Peyer's patch (tissue), 4 donors: Measurements from ENCODE around the gene STK39.

Experiments used
- POLR2A ChIP-seq, 2 donors: fragments of 450-650 bp; IDR thresholded peaks; one replicate each; pipeline ENCODE4 v1.5.1; 2017; ENCODE audit warnings: antibody characterized with exemption in 2 of 2, mild to moderate bottlenecking in 2 of 2, moderate library complexity in 2 of 2
- TF ChIP-seq, protein P1 (sequence below), 6 experiments: fragments of 450-650 bp in 4 of 6; fragments of 200-600 bp in 2 of 6; sonication (generic) in 1 of 6; IDR thresholded peaks; one replicate each; pipeline ENCODE4 v1.5.1; 2017 to 2019; ENCODE audit warnings: antibody characterized with exemption in 6 of 6, mild to moderate bottlenecking in 3 of 6, moderate library complexity in 1 of 6

- no peak for TF ChIP-seq POLR2A (IDR thresholded peaks at IDR 0.05)
- TF ChIP-seq, protein P1, sequence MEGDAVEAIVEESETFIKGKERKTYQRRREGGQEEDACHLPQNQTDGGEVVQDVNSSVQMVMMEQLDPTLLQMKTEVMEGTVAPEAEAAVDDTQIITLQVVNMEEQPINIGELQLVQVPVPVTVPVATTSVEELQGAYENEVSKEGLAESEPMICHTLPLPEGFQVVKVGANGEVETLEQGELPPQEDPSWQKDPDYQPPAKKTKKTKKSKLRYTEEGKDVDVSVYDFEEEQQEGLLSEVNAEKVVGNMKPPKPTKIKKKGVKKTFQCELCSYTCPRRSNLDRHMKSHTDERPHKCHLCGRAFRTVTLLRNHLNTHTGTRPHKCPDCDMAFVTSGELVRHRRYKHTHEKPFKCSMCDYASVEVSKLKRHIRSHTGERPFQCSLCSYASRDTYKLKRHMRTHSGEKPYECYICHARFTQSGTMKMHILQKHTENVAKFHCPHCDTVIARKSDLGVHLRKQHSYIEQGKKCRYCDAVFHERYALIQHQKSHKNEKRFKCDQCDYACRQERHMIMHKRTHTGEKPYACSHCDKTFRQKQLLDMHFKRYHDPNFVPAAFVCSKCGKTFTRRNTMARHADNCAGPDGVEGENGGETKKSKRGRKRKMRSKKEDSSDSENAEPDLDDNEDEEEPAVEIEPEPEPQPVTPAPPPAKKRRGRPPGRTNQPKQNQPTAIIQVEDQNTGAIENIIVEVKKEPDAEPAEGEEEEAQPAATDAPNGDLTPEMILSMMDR (IDR thresholded peaks at IDR 0.05): peak in 2 of 6 experiments; percentile 25 to 37
Measured at GRCh38 chr2:168245074-168245825, 2.1 kb downstream of the STK39 start.
